GM23338 (cell line): ENCODE data around the gene APIP. TPM values are rescaled to one million over a fixed set of nuclear protein-coding genes. Genes with fewer than 3 reads are reported as not detected.

Experiments used
- ATAC-seq: fragments of 200-7000 bp; cut with Tn5 transposase; 3 replicates; pipeline ENCODE4 v1.9.1; 2020
- DNase-seq: peaks from one replicate; pipeline ENCODE4 v3.0.0-alpha.2; 2015; ENCODE audit warnings: low spot score
- H2AFZ ChIP-seq: fragments of 200-600 bp; sonication (generic); 2 replicates; pipeline ENCODE4 v1.8.0; 2016; ENCODE audit warnings: antibody characterized with exemption, mild to moderate bottlenecking, moderate library complexity
- H3F3A ChIP-seq: fragments of 200-600 bp; sonication (generic); replicated peaks from 2 replicates; pipeline ENCODE4 v1.8.0; 2017; ENCODE audit warnings: antibody characterized with exemption, mixed run types, low read depth
- H3K27ac ChIP-seq: fragments of 200-600 bp; sonication (generic); 2 replicates; pipeline ENCODE4 v1.6.1; 2016; ENCODE audit warnings: low read depth
- H3K27me3 ChIP-seq: fragments of 200-600 bp; sonication (generic); 2 replicates; pipeline ENCODE4 v1.8.0; 2016; ENCODE audit warnings: mild to moderate bottlenecking, mixed run types, moderate library complexity; ENCODE audit not compliant: insufficient read depth
- H3K36me3 ChIP-seq: fragments of 200-600 bp; sonication (generic); 2 replicates; pipeline ENCODE4 v1.8.0; 2016; ENCODE audit warnings: mild to moderate bottlenecking; ENCODE audit not compliant: insufficient read depth
- H3K4me1 ChIP-seq: fragments of 200-600 bp; sonication (generic); 2 replicates; pipeline ENCODE4 v1.8.0; 2016; ENCODE audit warnings: mild to moderate bottlenecking, moderate library complexity; ENCODE audit not compliant: insufficient read depth
- H3K4me2 ChIP-seq: fragments of 200-600 bp; sonication (generic); 2 replicates; pipeline ENCODE4 v1.7.1; 2017; ENCODE audit warnings: mixed run types
- H3K4me3 ChIP-seq: fragments of 200-600 bp; sonication (generic); 2 replicates; pipeline ENCODE4 v1.6.1; 2016; ENCODE audit warnings: mixed run types
- H3K79me2 ChIP-seq: fragments of 200-600 bp; sonication (generic); replicated peaks from 2 replicates; pipeline ENCODE4 v1.8.0; 2017; ENCODE audit warnings: mild to moderate bottlenecking; ENCODE audit not compliant: insufficient read depth
- H3K9me2 ChIP-seq: fragments of 200-600 bp; sonication (generic); 2 replicates; pipeline ENCODE4 v1.8.0; 2017; ENCODE audit not compliant: insufficient read depth
- H4K20me1 ChIP-seq: fragments of 200-600 bp; sonication (generic); replicated peaks from 2 replicates; pipeline ENCODE4 v1.8.0; 2017; ENCODE audit warnings: mild to moderate bottlenecking; ENCODE audit not compliant: insufficient read depth
- H3K27ac Mint-ChIP-seq: 2 replicates; pipeline ENCODE4 v1.8.0; 2020; ENCODE audit warnings: inconsistent platforms, mild to moderate bottlenecking, moderate library complexity, mixed read lengths
- H3K27me3 Mint-ChIP-seq: 3 replicates; pipeline ENCODE4 v1.8.0; 2022; ENCODE audit warnings: low read depth, mild to moderate bottlenecking, moderate library complexity, mixed read lengths, inconsistent platforms; ENCODE audit not compliant: insufficient read depth, poor library complexity
- H3K36me3 Mint-ChIP-seq: 3 replicates; pipeline ENCODE4 v1.8.0; 2021; ENCODE audit warnings: low read depth, mild to moderate bottlenecking, inconsistent platforms, moderate library complexity, mixed read lengths
- H3K4me1 Mint-ChIP-seq: 3 replicates; pipeline ENCODE4 v1.8.0; 2020; ENCODE audit warnings: mild to moderate bottlenecking, inconsistent platforms, mixed read lengths
- H3K4me3 Mint-ChIP-seq: 3 replicates; pipeline ENCODE4 v1.8.0; 2021; ENCODE audit warnings: moderate library complexity, mild to moderate bottlenecking, inconsistent platforms, mixed read lengths
- H3K9me3 Mint-ChIP-seq: 3 replicates; pipeline ENCODE4 v1.8.0; 2020; ENCODE audit warnings: moderate library complexity, mild to moderate bottlenecking, inconsistent platforms, mixed read lengths
- CREB1 ChIP-seq: fragments of 250-450 bp; sonication (Bioruptor Pico); IDR thresholded peaks from 2 replicates; pipeline ENCODE4 v1.5.0; 2020; ENCODE audit warnings: low read depth, mild to moderate bottlenecking, moderate library complexity
- EZH2 ChIP-seq: fragments of 200-600 bp; sonication (generic); IDR thresholded peaks from one replicate; pipeline ENCODE4 v1.8.0; 2017; ENCODE audit warnings: antibody characterized with exemption, mild to moderate bottlenecking, low read depth; ENCODE audit not compliant: unreplicated experiment
- JUNB ChIP-seq: IDR thresholded peaks from one replicate; pipeline ENCODE4 v1.6.1; 2016; ENCODE audit warnings: antibody characterized with exemption; ENCODE audit not compliant: unreplicated experiment
- NANOG ChIP-seq: IDR thresholded peaks from 2 replicates; pipeline ENCODE4 v1.6.1; 2016; ENCODE audit warnings: antibody characterized with exemption, borderline replicate concordance
- POLR2AphosphoS5 ChIP-seq: IDR thresholded peaks from 2 replicates; pipeline ENCODE4 v1.6.1; 2016; ENCODE audit warnings: antibody characterized with exemption, low read depth
- STAT1 ChIP-seq: IDR thresholded peaks from one replicate; pipeline ENCODE4 v1.6.1; 2016; ENCODE audit warnings: antibody characterized with exemption; ENCODE audit not compliant: unreplicated experiment
- ZNF114 ChIP-seq: fragments of 250-450 bp; sonication (Bioruptor Pico); IDR thresholded peaks from 2 replicates; pipeline ENCODE4 v1.5.0; 2020; ENCODE audit warnings: mild to moderate bottlenecking, moderate library complexity
- ZNF331 ChIP-seq: fragments of 250-450 bp; sonication (Bioruptor Pico); IDR thresholded peaks from 2 replicates; pipeline ENCODE4 v1.5.0; 2020; ENCODE audit warnings: low read depth, mild to moderate bottlenecking, moderate library complexity
- polyA plus RNA-seq: library from polyadenylated mRNA; unstranded; fragments of >200 nt; fragmentation: Nextera tagmentation; extraction: Ambion mirVana; gene quantifications from 2 replicates; pipeline ENCODE4 v1.2.1, GENCODE V29; 2016
- total RNA-seq: library from RNA; depleted of rRNA; stranded (reverse); fragments of >200 nt; shearing (Covaris generic); gene quantifications from 2 replicates; pipeline ENCODE4 v1.2.3, GENCODE V29; 2014
- TF ChIP-seq, protein P1 (sequence below), 2 experiments: fragments of 200-600 bp in 1 of 2; sonication (generic) in 1 of 2; conservative IDR thresholded peaks; 2 replicates each; pipeline versions ENCODE4 v1.5.1 to v1.6.1; 2016 to 2017; ENCODE audit warnings: antibody characterized with exemption in 2 of 2, low read depth in 2 of 2, mild to moderate bottlenecking in 2 of 2, moderate library complexity in 1 of 2
- TF ChIP-seq, protein P2 (sequence below): IDR thresholded peaks from 2 replicates; pipeline ENCODE4 v1.6.1; 2016; ENCODE audit warnings: antibody characterized with exemption
- TF ChIP-seq, protein P3 (sequence below): fragments of 250-450 bp; sonication (Bioruptor Pico); IDR thresholded peaks from 2 replicates; pipeline ENCODE4 v1.5.0; 2020; ENCODE audit warnings: mild to moderate bottlenecking, moderate library complexity

The APIP gene
- total and polyA plus RNA-seq, 2 experiments from 2014 or later = 35.7 to 50.3 TPM

DNA sequence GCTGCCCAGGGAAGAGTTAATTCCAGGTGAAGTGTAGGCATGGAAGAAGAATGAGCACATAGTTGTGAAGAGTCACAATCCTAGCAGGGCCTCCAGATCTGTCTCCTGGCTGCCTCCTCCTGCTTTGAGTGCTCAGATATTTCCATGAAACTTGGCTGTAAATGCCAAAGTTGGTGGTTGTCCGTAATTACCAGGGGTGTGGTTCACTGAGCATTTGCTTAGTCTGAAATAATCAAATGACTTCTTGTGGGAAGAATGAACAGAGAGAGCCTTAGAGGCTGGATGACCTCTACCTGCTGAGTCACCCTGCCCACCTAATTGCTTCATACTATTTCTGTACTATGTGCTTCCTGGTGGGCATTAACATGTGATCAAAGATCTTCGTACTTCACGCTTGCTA, 50.9 kb downstream of the APIP start:
- no peak overlapping the region for H3K4me2 ChIP-seq
- no peaks in the 10 kb centered on the region for H3K27me3 ChIP-seq
- H3K4me3 ChIP-seq = no peak overlapping the region
- peaks cover 13% of the 10 kb centered on the region; the same call in 1 of the 2 replicates for H3K9me2 ChIP-seq
- H3K4me1 ChIP-seq = no peaks in the 10 kb centered on the region
- H3K27ac ChIP-seq = no peak overlapping the region
- Mint-ChIP-seq H3K4me3 (no peak overlapping the region), H3K27me3 (peaks cover 5% of the 10 kb centered on the region), H3K4me1 (no peaks in the 10 kb centered on the region), H3K27ac (no peak overlapping the region), H3K9me3 (no peaks in the 10 kb centered on the region; the same call in 2 of the 3 replicates), H3K36me3 (no peaks in the 10 kb centered on the region)
- H3F3A ChIP-seq = no peaks in the 10 kb centered on the region
- no peaks in the 10 kb centered on the region for H4K20me1 ChIP-seq
- TF ChIP-seq, protein P1, sequence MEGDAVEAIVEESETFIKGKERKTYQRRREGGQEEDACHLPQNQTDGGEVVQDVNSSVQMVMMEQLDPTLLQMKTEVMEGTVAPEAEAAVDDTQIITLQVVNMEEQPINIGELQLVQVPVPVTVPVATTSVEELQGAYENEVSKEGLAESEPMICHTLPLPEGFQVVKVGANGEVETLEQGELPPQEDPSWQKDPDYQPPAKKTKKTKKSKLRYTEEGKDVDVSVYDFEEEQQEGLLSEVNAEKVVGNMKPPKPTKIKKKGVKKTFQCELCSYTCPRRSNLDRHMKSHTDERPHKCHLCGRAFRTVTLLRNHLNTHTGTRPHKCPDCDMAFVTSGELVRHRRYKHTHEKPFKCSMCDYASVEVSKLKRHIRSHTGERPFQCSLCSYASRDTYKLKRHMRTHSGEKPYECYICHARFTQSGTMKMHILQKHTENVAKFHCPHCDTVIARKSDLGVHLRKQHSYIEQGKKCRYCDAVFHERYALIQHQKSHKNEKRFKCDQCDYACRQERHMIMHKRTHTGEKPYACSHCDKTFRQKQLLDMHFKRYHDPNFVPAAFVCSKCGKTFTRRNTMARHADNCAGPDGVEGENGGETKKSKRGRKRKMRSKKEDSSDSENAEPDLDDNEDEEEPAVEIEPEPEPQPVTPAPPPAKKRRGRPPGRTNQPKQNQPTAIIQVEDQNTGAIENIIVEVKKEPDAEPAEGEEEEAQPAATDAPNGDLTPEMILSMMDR (conservative IDR thresholded peaks at IDR 0.05; ENCODE audit: low read depth in 2 of 2) = no peak
- no peaks in the 10 kb centered on the region for H3K36me3 ChIP-seq
- DNase-seq (no peak), ATAC-seq (no peak)
- no peaks in the 10 kb centered on the region for H3K79me2 ChIP-seq
- no peak overlapping the region for H2AFZ ChIP-seq

DNA sequence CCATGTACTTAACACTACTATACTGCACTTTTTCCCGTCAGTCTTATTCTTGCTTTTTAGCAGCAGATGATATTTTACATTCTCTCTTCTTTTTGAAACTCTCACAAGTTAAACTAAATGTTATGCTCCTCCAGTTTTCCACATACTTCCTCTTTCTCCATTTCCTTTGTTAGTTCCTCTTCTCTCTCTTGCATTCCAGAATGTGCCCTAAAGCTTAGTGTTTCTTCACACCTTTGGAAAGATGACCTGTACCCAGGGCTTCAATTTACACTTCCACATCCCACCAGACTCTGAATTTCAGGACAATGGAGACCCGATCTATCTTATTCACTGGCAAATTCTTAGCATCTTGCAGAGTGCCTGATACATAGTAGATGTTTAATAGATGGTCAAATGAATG, 51.8 kb downstream of the APIP start:
- no peak overlapping the region for H3K27ac ChIP-seq
- ATAC-seq (no peak), DNase-seq (no peak)
- Mint-ChIP-seq H3K9me3 (no peaks in the 10 kb centered on the region; the same call in 2 of the 3 replicates), H3K27ac (no peak overlapping the region), H3K4me1 (no peaks in the 10 kb centered on the region), H3K27me3 (peaks cover 5% of the 10 kb centered on the region), H3K4me3 (no peak overlapping the region), H3K36me3 (no peaks in the 10 kb centered on the region)
- no peak overlapping the region for H2AFZ ChIP-seq
- no peaks in the 10 kb centered on the region for H3K4me1 ChIP-seq
- no peaks in the 10 kb centered on the region for H3K27me3 ChIP-seq
- no peaks in the 10 kb centered on the region for H3K36me3 ChIP-seq
- no peak overlapping the region for H3K4me2 ChIP-seq
- H3K9me2 ChIP-seq = peaks cover 13% of the 10 kb centered on the region; the same call in 1 of the 2 replicates
- H3F3A ChIP-seq = no peaks in the 10 kb centered on the region
- H4K20me1 ChIP-seq = no peaks in the 10 kb centered on the region
- H3K79me2 ChIP-seq = no peaks in the 10 kb centered on the region
- H3K4me3 ChIP-seq = no peak overlapping the region
- TF ChIP-seq, protein P2, sequence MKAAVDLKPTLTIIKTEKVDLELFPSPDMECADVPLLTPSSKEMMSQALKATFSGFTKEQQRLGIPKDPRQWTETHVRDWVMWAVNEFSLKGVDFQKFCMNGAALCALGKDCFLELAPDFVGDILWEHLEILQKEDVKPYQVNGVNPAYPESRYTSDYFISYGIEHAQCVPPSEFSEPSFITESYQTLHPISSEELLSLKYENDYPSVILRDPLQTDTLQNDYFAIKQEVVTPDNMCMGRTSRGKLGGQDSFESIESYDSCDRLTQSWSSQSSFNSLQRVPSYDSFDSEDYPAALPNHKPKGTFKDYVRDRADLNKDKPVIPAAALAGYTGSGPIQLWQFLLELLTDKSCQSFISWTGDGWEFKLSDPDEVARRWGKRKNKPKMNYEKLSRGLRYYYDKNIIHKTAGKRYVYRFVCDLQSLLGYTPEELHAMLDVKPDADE = no peak
- TF ChIP-seq, protein P3, sequence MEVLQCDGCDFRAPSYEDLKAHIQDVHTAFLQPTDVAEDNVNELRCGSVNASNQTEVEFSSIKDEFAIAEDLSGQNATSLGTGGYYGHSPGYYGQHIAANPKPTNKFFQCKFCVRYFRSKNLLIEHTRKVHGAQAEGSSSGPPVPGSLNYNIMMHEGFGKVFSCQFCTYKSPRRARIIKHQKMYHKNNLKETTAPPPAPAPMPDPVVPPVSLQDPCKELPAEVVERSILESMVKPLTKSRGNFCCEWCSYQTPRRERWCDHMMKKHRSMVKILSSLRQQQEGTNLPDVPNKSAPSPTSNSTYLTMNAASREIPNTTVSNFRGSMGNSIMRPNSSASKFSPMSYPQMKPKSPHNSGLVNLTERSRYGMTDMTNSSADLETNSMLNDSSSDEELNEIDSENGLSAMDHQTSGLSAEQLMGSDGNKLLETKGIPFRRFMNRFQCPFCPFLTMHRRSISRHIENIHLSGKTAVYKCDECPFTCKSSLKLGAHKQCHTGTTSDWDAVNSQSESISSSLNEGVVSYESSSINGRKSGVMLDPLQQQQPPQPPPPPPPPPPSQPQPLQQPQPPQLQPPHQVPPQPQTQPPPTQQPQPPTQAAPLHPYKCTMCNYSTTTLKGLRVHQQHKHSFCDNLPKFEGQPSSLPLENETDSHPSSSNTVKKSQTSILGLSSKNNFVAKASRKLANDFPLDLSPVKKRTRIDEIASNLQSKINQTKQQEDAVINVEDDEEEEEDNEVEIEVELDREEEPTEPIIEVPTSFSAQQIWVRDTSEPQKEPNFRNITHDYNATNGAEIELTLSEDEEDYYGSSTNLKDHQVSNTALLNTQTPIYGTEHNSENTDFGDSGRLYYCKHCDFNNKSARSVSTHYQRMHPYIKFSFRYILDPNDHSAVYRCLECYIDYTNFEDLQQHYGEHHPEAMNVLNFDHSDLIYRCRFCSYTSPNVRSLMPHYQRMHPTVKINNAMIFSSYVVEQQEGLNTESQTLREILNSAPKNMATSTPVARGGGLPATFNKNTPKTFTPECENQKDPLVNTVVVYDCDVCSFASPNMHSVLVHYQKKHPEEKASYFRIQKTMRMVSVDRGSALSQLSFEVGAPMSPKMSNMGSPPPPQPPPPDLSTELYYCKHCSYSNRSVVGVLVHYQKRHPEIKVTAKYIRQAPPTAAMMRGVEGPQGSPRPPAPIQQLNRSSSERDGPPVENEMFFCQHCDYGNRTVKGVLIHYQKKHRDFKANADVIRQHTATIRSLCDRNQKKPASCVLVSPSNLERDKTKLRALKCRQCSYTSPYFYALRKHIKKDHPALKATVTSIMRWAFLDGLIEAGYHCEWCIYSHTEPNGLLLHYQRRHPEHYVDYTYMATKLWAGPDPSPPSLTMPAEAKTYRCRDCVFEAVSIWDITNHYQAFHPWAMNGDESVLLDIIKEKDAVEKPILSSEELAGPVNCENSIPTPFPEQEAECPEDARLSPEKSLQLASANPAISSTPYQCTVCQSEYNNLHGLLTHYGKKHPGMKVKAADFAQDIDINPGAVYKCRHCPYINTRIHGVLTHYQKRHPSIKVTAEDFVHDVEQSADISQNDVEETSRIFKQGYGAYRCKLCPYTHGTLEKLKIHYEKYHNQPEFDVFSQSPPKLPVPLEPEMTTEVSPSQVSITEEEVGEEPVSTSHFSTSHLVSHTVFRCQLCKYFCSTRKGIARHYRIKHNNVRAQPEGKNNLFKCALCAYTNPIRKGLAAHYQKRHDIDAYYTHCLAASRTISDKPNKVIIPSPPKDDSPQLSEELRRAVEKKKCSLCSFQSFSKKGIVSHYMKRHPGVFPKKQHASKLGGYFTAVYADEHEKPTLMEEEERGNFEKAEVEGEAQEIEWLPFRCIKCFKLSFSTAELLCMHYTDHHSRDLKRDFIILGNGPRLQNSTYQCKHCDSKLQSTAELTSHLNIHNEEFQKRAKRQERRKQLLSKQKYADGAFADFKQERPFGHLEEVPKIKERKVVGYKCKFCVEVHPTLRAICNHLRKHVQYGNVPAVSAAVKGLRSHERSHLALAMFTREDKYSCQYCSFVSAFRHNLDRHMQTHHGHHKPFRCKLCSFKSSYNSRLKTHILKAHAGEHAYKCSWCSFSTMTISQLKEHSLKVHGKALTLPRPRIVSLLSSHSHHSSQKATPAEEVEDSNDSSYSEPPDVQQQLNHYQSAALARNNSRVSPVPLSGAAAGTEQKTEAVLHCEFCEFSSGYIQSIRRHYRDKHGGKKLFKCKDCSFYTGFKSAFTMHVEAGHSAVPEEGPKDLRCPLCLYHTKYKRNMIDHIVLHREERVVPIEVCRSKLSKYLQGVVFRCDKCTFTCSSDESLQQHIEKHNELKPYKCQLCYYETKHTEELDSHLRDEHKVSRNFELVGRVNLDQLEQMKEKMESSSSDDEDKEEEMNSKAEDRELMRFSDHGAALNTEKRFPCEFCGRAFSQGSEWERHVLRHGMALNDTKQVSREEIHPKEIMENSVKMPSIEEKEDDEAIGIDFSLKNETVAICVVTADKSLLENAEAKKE (CRISPR knock-in tag) = no peak
- TF ChIP-seq JUNB (no peak), EZH2 (no peak), CREB1 (CRISPR knock-in tag) (no peak), NANOG (no peak), STAT1 (no peak), ZNF114 (CRISPR knock-in tag) (no peak), POLR2AphosphoS5 (no peak), ZNF331 (no peak)
- TF ChIP-seq, protein P1 (conservative IDR thresholded peaks at IDR 0.05; ENCODE audit: low read depth in 2 of 2) = no peak
